ENCODE data around the gene SYNPO. TPM values are rescaled to one million over a fixed set of nuclear protein-coding genes. Genes with fewer than 3 reads are reported as not detected.
A peak's percentile ranks its signal among the peaks of the same experiment; 100 is the strongest.

SYNPO gene
- polyA plus RNA-seq, 1 donor (not counting 4 experiments of a cell fraction or from before 2014, with no cell fraction given): 6.0 TPM

DNA sequence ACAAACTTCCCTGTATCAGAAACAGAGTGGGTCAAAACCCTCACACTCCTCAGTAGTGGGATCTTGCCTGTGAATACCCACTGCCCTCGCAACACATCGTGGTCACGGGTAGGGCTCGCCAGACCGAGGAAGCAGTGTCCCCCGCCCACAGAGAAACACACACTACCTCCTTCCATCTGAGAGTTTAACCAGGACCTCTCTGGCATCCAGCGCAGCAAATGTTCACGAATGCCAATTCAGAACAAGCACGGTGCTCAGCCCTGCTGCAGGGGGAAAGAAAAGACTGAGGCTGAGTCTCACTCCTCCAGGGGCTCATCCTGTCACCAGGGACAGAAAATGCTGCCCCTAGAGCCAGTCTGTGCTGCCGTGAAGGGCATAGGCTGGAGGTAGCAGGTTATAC is 42.5 kb upstream of the SYNPO start:
- Histone ChIP-seq H3K4me3 (ENCODE audit: control insufficient read depth in 2 of 3, extremely low read depth in 1 of 3, insufficient read depth in 2 of 3, low read depth in 1 of 3, low read length in 3 of 3) (no peak overlapping the region), H3K27ac (ENCODE audit: control insufficient read depth, insufficient read depth, low read length) (peak overlapping the region; percentile 22), H3K9me3 (ENCODE audit: control insufficient read depth, low read depth, low read length) (no peaks in the 10 kb centered on the region), H3K9ac (ENCODE audit: control insufficient read depth, extremely low read depth, insufficient read depth, low read length) (no peak overlapping the region), H2AFZ (ENCODE audit: control insufficient read depth, low read length) (peak overlapping the region; percentile 79), H3K4me2 (ENCODE audit: control insufficient read depth, extremely low read depth, insufficient read depth, low read depth, low read length) (no peak overlapping the region), H4K20me1 (ENCODE audit: control insufficient read depth, extremely low read depth, insufficient read depth, low read length) (no peaks in the 10 kb centered on the region), H3K9me1 (ENCODE audit: control insufficient read depth, extremely low read depth, insufficient read depth, low read length) (no peaks in the 10 kb centered on the region), H3K36me3 (ENCODE audit: control insufficient read depth in 2 of 2, extremely low read depth in 1 of 2, insufficient read depth in 2 of 2, low read length in 2 of 2) (no peaks in the 10 kb centered on the region), H3K27me3 (ENCODE audit: control insufficient read depth, extremely low read depth, insufficient read depth, low read length) (no peaks in the 10 kb centered on the region), H3K4me1 (ENCODE audit: control insufficient read depth, extremely low read depth, insufficient read depth, low read length) (peaks cover 38% of the 10 kb centered on the region), H3K79me2 (ENCODE audit: control insufficient read depth, insufficient read depth, low read length) (no peaks in the 10 kb centered on the region)
- no peak for DNase-seq (ENCODE audit: low read depth, low spot score)
- TF ChIP-seq, protein P1, sequence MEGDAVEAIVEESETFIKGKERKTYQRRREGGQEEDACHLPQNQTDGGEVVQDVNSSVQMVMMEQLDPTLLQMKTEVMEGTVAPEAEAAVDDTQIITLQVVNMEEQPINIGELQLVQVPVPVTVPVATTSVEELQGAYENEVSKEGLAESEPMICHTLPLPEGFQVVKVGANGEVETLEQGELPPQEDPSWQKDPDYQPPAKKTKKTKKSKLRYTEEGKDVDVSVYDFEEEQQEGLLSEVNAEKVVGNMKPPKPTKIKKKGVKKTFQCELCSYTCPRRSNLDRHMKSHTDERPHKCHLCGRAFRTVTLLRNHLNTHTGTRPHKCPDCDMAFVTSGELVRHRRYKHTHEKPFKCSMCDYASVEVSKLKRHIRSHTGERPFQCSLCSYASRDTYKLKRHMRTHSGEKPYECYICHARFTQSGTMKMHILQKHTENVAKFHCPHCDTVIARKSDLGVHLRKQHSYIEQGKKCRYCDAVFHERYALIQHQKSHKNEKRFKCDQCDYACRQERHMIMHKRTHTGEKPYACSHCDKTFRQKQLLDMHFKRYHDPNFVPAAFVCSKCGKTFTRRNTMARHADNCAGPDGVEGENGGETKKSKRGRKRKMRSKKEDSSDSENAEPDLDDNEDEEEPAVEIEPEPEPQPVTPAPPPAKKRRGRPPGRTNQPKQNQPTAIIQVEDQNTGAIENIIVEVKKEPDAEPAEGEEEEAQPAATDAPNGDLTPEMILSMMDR (optimal IDR thresholded peaks at IDR 0.05 in 1 of 3, IDR thresholded peaks at IDR 0.05 in 1 of 3, conservative IDR thresholded peaks at IDR 0.05 in 1 of 3; ENCODE audit: extremely low read depth in 1 of 3, insufficient read depth in 2 of 3, low read length in 3 of 3): no peak
- TF ChIP-seq EZH2 (IDR thresholded peaks at IDR 0.05; ENCODE audit: low read length): no peak
- dilution Hi-C loops (cut with MboI; ENCODE audit: extremely low pct_ligation_motif_present, low sequenced_read_pairs): no loop called here
- no peak for FAIRE-seq

DNA sequence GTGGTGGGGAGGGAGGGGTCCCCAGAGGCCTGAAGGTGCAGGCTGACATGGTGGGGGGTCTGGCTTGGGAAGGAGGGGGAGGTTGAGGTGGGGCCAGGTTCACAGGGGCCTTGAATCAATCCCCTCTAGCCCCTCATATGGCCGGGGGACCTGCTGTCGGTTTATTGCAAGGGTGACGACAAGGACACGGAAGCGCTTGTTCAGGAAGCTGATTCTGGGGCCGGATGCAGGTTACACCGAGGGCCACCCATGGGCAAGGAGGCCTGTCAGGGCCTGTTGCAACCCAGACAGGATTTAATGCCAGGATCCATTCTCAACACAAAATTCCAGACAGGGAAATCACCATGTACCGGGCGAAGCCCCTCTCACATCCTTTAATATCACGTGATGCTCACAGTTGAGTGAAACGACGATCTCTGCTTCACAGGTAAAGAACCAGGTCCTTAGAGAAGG is 41.6 kb upstream of the SYNPO start:
- Histone ChIP-seq H2AFZ (ENCODE audit: control insufficient read depth, low read length) (peak overlapping the region; percentile 21), H3K27ac (ENCODE audit: control insufficient read depth, insufficient read depth, low read length) (peak overlapping the region; percentile 93), H3K27me3 (ENCODE audit: control insufficient read depth, extremely low read depth, insufficient read depth, low read length) (no peaks in the 10 kb centered on the region), H3K4me3 (ENCODE audit: control insufficient read depth in 2 of 3, extremely low read depth in 1 of 3, insufficient read depth in 2 of 3, low read depth in 1 of 3, low read length in 3 of 3) (peak overlapping the region in 1 of 3 experiments; percentile 30), H3K4me2 (ENCODE audit: control insufficient read depth, extremely low read depth, insufficient read depth, low read depth, low read length) (peak overlapping the region; percentile 77), H3K4me1 (ENCODE audit: control insufficient read depth, extremely low read depth, insufficient read depth, low read length) (peaks cover 38% of the 10 kb centered on the region), H4K20me1 (ENCODE audit: control insufficient read depth, extremely low read depth, insufficient read depth, low read length) (no peaks in the 10 kb centered on the region), H3K9me3 (ENCODE audit: control insufficient read depth, low read depth, low read length) (no peaks in the 10 kb centered on the region), H3K9ac (ENCODE audit: control insufficient read depth, extremely low read depth, insufficient read depth, low read length) (peak overlapping the region; percentile 94), H3K79me2 (ENCODE audit: control insufficient read depth, insufficient read depth, low read length) (no peaks in the 10 kb centered on the region), H3K9me1 (ENCODE audit: control insufficient read depth, extremely low read depth, insufficient read depth, low read length) (no peaks in the 10 kb centered on the region), H3K36me3 (ENCODE audit: control insufficient read depth in 2 of 2, extremely low read depth in 1 of 2, insufficient read depth in 2 of 2, low read length in 2 of 2) (no peaks in the 10 kb centered on the region)
- DNase-seq (ENCODE audit: low read depth, low spot score) (peak; percentile 76), FAIRE-seq (peak; percentile 99)
- TF ChIP-seq, protein P1 (optimal IDR thresholded peaks at IDR 0.05 in 1 of 3, IDR thresholded peaks at IDR 0.05 in 1 of 3, conservative IDR thresholded peaks at IDR 0.05 in 1 of 3; ENCODE audit: extremely low read depth in 1 of 3, insufficient read depth in 2 of 3, low read length in 3 of 3): no peak
- no peak for TF ChIP-seq EZH2 (IDR thresholded peaks at IDR 0.05; ENCODE audit: low read length)
- dilution Hi-C loops (cut with MboI; ENCODE audit: extremely low pct_ligation_motif_present, low sequenced_read_pairs): no loop called here
